Measurements from ENCODE around the gene FRAT2.
A peak's percentile ranks its signal among the peaks of the same experiment; 100 is the strongest.

Gene FRAT2

GRCh38 chr10:97325754-97326153 lies 8.8 kb downstream of the FRAT2 start:
- Histone ChIP-seq H3K36me3 (ENCODE audit: insufficient read depth, low read length) (0 out of 2 replicates have a peak, but pooled peaks cover 2% of the 10 kb centered on the region), H3K4me1 (ENCODE audit: insufficient read depth, low read length) (peaks cover 10% of the 10 kb centered on the region; the same call in 1 of the 2 replicates), H3K9me3 (ENCODE audit: control insufficient read depth, insufficient read depth, low read length) (no peaks in the 10 kb centered on the region), H3K9ac (ENCODE audit: low read depth, low read length) (no peak overlapping the region)

GRCh38 chr10:97323501-97323900 lies 11.0 kb downstream of the FRAT2 start:
- Histone ChIP-seq H3K9me3 (ENCODE audit: control insufficient read depth, insufficient read depth, low read length) (no peaks in the 10 kb centered on the region), H3K4me1 (ENCODE audit: insufficient read depth, low read length) (peaks cover 10% of the 10 kb centered on the region; the same call in 1 of the 2 replicates), H3K36me3 (ENCODE audit: insufficient read depth, low read length) (no peaks in the 10 kb centered on the region), H3K9ac (ENCODE audit: low read depth, low read length) (no peak overlapping the region)

DNA sequence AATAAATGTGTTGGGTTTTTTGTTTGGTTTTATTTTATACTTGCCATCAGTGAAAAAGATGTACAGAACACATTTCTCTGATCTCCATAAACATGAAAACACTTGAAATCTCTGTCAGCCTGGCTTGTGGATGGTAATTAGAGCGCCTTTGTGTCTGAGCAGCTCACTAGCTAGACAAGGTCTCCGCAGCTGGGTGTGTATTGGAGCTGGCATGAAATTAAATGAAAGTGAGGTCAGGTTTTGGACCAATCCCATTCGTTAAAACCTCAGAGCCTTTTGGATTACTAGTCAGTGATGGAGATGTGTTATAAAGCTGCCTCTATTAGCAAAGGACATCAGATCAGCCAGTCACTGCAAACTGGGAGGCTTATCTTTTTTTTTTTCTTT lies 12.7 kb downstream of the FRAT2 start:
- Histone ChIP-seq H3K9me3 (ENCODE audit: control insufficient read depth, insufficient read depth, low read length) (no peaks in the 10 kb centered on the region), H3K36me3 (ENCODE audit: insufficient read depth, low read length) (no peaks in the 10 kb centered on the region), H3K4me1 (ENCODE audit: insufficient read depth, low read length) (peaks cover 10% of the 10 kb centered on the region; the same call in 1 of the 2 replicates), H3K9ac (ENCODE audit: low read depth, low read length) (peak overlapping the region; percentile 75; the same call in 1 of the 2 replicates)

DNA sequence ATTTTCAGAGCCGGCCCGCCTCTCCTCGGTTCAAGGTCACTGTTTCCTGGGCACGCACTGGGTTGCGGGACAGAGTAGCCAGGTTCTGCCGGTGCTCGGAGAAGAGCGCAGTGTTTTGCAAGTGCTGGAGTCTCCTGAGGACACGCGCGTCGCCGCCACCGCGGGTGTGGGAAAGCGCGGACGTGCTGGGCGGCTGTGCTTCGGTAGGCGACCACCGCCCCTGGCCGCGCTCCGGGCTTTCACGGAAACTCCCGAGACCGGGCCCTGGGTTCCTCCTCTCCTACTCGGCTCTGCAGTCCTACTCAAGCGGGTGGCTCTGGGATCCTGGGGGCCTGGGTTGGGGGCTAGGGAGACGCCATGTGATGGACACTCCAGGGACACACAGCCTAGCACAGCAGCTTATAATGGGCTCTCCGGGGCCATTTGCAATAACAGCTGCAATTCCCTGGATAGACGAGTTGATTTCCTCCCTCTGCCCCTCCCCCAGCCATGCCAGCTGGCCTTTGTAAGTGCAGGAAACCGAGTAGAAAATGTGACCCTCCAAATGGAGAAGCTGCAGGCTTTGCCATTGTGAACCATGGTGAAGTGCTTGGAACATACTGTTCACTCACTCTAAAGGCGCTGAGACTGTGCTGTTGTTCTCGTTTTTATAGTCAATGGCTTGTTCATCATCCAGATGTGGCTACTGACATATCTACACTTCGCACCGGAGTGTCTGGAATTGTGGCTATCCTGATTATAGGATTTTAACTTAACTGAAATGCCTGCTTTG lies 13.3 kb downstream of the FRAT2 start:
- Histone ChIP-seq H3K9ac (ENCODE audit: low read depth, low read length) (peak overlapping the region; percentile 75), H3K4me1 (ENCODE audit: insufficient read depth, low read length) (peaks cover 10% of the 10 kb centered on the region; the same call in 1 of the 2 replicates), H3K9me3 (ENCODE audit: control insufficient read depth, insufficient read depth, low read length) (no peaks in the 10 kb centered on the region), H3K36me3 (ENCODE audit: insufficient read depth, low read length) (no peaks in the 10 kb centered on the region)

GRCh38 chr10:97320480-97321031 lies 14.0 kb downstream of the FRAT2 start:
- H3K4me1 ChIP-seq (ENCODE audit: insufficient read depth, low read length), result peaks cover 10% of the 10 kb centered on the region; the same call in 1 of the 2 replicates
- H3K9ac ChIP-seq (ENCODE audit: low read depth, low read length), result peak overlapping the region; percentile 75
- no peaks in the 10 kb centered on the region for H3K36me3 ChIP-seq (ENCODE audit: insufficient read depth, low read length)
- H3K9me3 ChIP-seq (ENCODE audit: control insufficient read depth, insufficient read depth, low read length), result no peaks in the 10 kb centered on the region

DNA sequence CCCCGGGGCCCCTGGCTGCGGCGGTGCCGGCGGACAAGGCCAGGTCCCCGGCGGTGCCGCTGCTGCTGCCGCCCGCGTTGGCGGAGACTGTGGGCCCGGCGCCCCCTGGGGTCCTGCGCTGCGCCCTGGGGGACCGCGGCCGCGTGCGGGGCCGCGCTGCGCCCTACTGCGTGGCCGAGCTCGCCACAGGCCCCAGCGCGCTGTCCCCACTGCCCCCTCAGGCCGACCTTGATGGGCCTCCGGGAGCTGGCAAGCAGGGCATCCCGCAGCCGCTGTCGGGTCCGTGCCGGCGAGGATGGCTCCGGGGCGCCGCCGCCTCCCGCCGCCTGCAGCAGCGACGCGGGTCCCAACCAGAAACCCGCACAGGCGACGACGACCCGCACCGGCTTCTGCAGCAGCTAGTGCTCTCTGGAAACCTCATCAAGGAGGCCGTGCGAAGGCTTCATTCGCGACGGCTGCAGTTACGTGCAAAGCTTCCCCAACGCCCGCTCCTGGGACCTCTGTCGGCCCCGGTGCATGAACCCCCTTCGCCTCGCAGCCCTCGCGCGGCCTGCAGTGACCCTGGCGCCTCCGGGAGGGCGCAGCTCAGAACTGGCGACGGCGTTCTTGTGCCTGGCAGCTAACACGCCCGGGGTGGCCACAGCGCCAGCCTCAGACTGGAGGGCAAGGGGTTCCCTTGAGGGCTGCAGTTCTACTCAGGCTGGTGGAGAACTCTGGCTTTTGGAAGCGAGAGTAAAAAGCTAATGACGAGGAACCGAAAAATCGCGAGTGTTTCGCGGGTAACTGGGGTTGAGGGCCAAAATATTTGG lies 14.7 kb downstream of the FRAT2 start:
- H3K9me3 ChIP-seq (ENCODE audit: control insufficient read depth, insufficient read depth, low read length), result no peaks in the 10 kb centered on the region
- H3K9ac ChIP-seq (ENCODE audit: low read depth, low read length), result peak overlapping the region; percentile 75
- peaks cover 10% of the 10 kb centered on the region; the same call in 1 of the 2 replicates for H3K4me1 ChIP-seq (ENCODE audit: insufficient read depth, low read length)
- H3K36me3 ChIP-seq (ENCODE audit: insufficient read depth, low read length), result no peaks in the 10 kb centered on the region

DNA sequence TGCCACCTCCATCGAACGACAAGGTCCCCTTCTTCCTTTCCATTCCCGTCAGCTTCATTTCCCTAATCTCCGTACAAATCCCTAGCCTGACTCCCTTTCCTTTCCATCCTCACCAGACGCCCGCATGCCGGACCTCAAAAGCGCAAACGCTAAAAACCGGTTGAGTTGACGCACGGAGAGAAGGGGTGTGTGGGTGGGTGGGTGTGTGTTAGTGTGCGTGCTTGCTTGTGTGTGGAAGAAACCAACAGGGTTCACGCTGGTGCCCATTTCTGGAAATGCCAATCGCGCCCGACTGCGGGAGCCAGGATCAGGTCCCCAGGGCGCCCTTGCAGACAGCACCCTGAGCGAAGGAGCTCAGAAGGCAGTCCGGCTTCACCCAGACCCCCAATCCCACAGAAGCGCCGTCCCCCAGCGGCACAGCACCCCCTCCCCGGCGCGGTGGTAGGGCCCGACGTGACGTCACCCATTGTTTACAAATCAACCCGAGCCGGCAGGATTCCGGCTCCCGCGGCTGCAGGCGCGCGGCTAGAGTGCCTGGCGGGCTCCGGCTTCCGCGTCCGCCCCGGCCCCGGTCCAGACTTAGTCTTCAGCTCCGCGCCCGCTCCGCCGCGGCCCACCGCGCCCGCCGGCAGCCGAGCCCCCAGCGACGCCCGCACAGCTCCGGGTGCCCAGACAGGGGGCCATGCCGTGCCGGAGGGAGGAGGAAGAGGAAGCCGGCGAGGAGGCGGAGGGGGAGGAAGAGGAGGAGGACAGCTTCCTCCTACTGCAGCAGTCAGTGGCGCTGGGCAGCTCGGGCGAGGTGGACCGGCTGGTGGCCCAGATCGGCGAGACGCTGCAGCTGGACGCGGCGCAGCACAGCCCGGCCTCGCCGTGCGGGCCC lies 15.5 kb downstream of the FRAT2 start, which contains the start of gene FRAT1:
TSS of gene FRAT1 (plus strand) at position 500 of the 880 bp plus-strand sequence. CDS start at position 683, 183 bp downstream.
- Histone ChIP-seq H3K4me1 (ENCODE audit: insufficient read depth, low read length) (peaks cover 10% of the 10 kb centered on the region; the same call in 1 of the 2 replicates), H3K36me3 (ENCODE audit: insufficient read depth, low read length) (no peaks in the 10 kb centered on the region), H3K9me3 (ENCODE audit: control insufficient read depth, insufficient read depth, low read length) (no peaks in the 10 kb centered on the region), H3K9ac (ENCODE audit: low read depth, low read length) (peak within 1 kb of the TSS; percentile 75)

DNA sequence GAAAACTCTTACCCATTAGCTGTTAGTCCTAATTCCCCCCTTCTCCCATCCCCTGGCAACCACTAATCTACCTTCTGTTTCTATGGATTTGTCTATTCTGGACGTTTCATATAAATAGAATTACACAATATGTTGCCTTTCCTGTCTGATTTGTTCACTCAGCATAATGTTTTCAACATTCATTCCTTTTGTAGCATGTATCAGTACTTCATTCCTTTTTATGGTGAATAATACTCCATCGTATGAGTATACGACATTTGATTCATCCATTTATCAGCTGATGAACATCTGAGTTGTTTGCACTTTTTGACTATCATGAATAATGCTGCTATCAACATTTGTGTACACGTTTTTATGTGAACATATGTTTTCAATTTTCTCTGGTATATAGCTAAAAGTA lies 19.9 kb downstream of the FRAT2 start:
- no peak overlapping the region for H3K9ac ChIP-seq (ENCODE audit: low read depth, low read length)
- H3K4me1 ChIP-seq (ENCODE audit: insufficient read depth, low read length), result no peaks in the 10 kb centered on the region
- no peaks in the 10 kb centered on the region for H3K36me3 ChIP-seq (ENCODE audit: insufficient read depth, low read length)

GRCh38 chr10:97312897-97313296 lies 21.6 kb downstream of the FRAT2 start:
- Histone ChIP-seq H3K36me3 (ENCODE audit: insufficient read depth, low read length) (no peaks in the 10 kb centered on the region), H3K9me3 (ENCODE audit: control insufficient read depth, insufficient read depth, low read length) (no peaks in the 10 kb centered on the region), H3K9ac (ENCODE audit: low read depth, low read length) (no peak overlapping the region), H3K4me1 (ENCODE audit: insufficient read depth, low read length) (no peaks in the 10 kb centered on the region)

More for the DNA sequence above, 19.9 kb downstream of the FRAT2 start:
- no peaks in the 10 kb centered on the region for H3K9me3 ChIP-seq (ENCODE audit: control insufficient read depth, insufficient read depth, low read length)

- Histone ChIP-seq H3K9ac (ENCODE audit: low read depth, low read length) (no peak overlapping the region), H3K4me1 (ENCODE audit: insufficient read depth, low read length) (no peaks in the 10 kb centered on the region), H3K36me3 (ENCODE audit: insufficient read depth, low read length) (no peaks in the 10 kb centered on the region), H3K9me3 (ENCODE audit: control insufficient read depth, insufficient read depth, low read length) (no peaks in the 10 kb centered on the region)
Observed at GRCh38 chr10:97311111-97311626, 23.4 kb downstream of the FRAT2 start.

GRCh38 chr10:97307866-97308780 lies 26.4 kb downstream of the FRAT2 start:
- no peaks in the 10 kb centered on the region for H3K36me3 ChIP-seq (ENCODE audit: insufficient read depth, low read length)
- H3K9me3 ChIP-seq (ENCODE audit: control insufficient read depth, insufficient read depth, low read length), result no peaks in the 10 kb centered on the region
- no peaks in the 10 kb centered on the region for H3K4me1 ChIP-seq (ENCODE audit: insufficient read depth, low read length)
- H3K9ac ChIP-seq (ENCODE audit: low read depth, low read length), result no peak overlapping the region

GRCh38 chr10:97307441-97307840 lies 27.1 kb downstream of the FRAT2 start:
- Histone ChIP-seq H3K9me3 (ENCODE audit: control insufficient read depth, insufficient read depth, low read length) (no peaks in the 10 kb centered on the region), H3K4me1 (ENCODE audit: insufficient read depth, low read length) (no peaks in the 10 kb centered on the region), H3K36me3 (ENCODE audit: insufficient read depth, low read length) (no peaks in the 10 kb centered on the region), H3K9ac (ENCODE audit: low read depth, low read length) (no peak overlapping the region)
